Measurements from ENCODE around the gene UCK1. TPM values are rescaled to one million over a fixed set of nuclear protein-coding genes. Genes with fewer than 3 reads are reported as not detected.

UCK1 gene
- total RNA-seq, 3 donors from 2014 or later (not counting 1 experiment from before 2014, with no cell fraction given), result 29.9 to 35.2 (median 30.2) TPM

- H3K4me3 ChIP-seq (ENCODE audit: low read length), result no peak overlapping the region
- no peaks in the 10 kb centered on the region for H3K27me3 ChIP-seq (ENCODE audit: control insufficient read depth, insufficient read depth, low read length)
- DNase-seq, result no peak
- Mint-ChIP-seq H3K36me3 (peaks cover 8% of the 10 kb centered on the region), H3K27me3 (ENCODE audit: low read depth in 2 of 2) (no peaks in the 10 kb centered on the region), H3K9me3 (no peaks in the 10 kb centered on the region), H3K4me1 (peaks cover 0 to 10% of the 10 kb centered on the region in 2 donors), H3K4me3 (no peak overlapping the region), H3K27ac (no peak overlapping the region)
- ATAC-seq, result no peak
- no peaks in the 10 kb centered on the region for H3K4me1 ChIP-seq (ENCODE audit: control insufficient read depth, insufficient read depth, low read length)
- peaks cover 88% of the 10 kb centered on the region for H3K36me3 ChIP-seq (ENCODE audit: control insufficient read depth, insufficient read depth, low read length)
- TF ChIP-seq CTCF (IDR thresholded peaks at IDR 0.05), result no peak
- WGBS (ENCODE audit: insufficient coverage), result 100% methylated on average over 1 of the region's 1 CpG
- H3K27ac ChIP-seq (ENCODE audit: low read length), result no peak overlapping the region
- no peaks in the 10 kb centered on the region for H3K9me3 ChIP-seq (ENCODE audit: control insufficient read depth, insufficient read depth, low read length)
- intact Hi-C loops (cut with micrococcal nuclease), result no loop called here
Observed at GRCh38 chr9:131480258-131480657, 50.8 kb downstream of the UCK1 start.

- no peak overlapping the region for H3K27ac Mint-ChIP-seq
- Histone ChIP-seq H3K4me3 (ENCODE audit: low read length) (no peak overlapping the region), H3K27me3 (ENCODE audit: control insufficient read depth, insufficient read depth, low read length) (no peaks in the 10 kb centered on the region), H3K4me1 (ENCODE audit: control insufficient read depth, insufficient read depth, low read length) (no peaks in the 10 kb centered on the region), H3K36me3 (ENCODE audit: control insufficient read depth, insufficient read depth, low read length) (peaks cover 88% of the 10 kb centered on the region), H3K9me3 (ENCODE audit: control insufficient read depth, insufficient read depth, low read length) (no peaks in the 10 kb centered on the region), H3K27ac (ENCODE audit: low read length) (no peak overlapping the region)
- DNase-seq, result no peak
- H3K4me3 Mint-ChIP-seq, result no peak overlapping the region
- peaks cover 18% of the 10 kb centered on the region for H3K36me3 Mint-ChIP-seq
- H3K4me1 Mint-ChIP-seq, result peaks cover 0 to 17% of the 10 kb centered on the region in 2 donors
- no peak for TF ChIP-seq CTCF (IDR thresholded peaks at IDR 0.05)
- no peak for ATAC-seq
- H3K9me3 Mint-ChIP-seq, result no peaks in the 10 kb centered on the region
- WGBS (ENCODE audit: insufficient coverage), result 96% methylated on average over 10 of the region's 10 CpGs
- intact Hi-C loops (cut with micrococcal nuclease), result loop anchor here (1.0 kb wide), 1 partner anchor 129 kb away; no protein-coding TSS in a partner anchor
- no peaks in the 10 kb centered on the region for H3K27me3 Mint-ChIP-seq (ENCODE audit: low read depth in 2 of 2)
Observed at GRCh38 chr9:131478911-131479310, 52.2 kb downstream of the UCK1 start.

- no peaks in the 10 kb centered on the region for H3K27me3 Mint-ChIP-seq (ENCODE audit: low read depth in 2 of 2)
- peaks cover 0 to 17% of the 10 kb centered on the region in 2 donors for H3K4me1 Mint-ChIP-seq
- peak; percentile 62 for TF ChIP-seq CTCF (IDR thresholded peaks at IDR 0.05)
- H3K4me1 ChIP-seq (ENCODE audit: control insufficient read depth, insufficient read depth, low read length), result no peaks in the 10 kb centered on the region
- peak; percentile 47 to 77 for DNase-seq
- H3K9me3 ChIP-seq (ENCODE audit: control insufficient read depth, insufficient read depth, low read length), result no peaks in the 10 kb centered on the region
- H3K27ac ChIP-seq (ENCODE audit: low read length), result no peak overlapping the region
- H3K36me3 ChIP-seq (ENCODE audit: control insufficient read depth, insufficient read depth, low read length), result peaks cover 88% of the 10 kb centered on the region
- H3K9me3 Mint-ChIP-seq, result no peaks in the 10 kb centered on the region
- peak in 2 of 3 donors; percentile 45 to 68 for ATAC-seq
- WGBS (ENCODE audit: insufficient coverage), result 67% methylated on average over 11 of the region's 12 CpGs
- intact Hi-C loops (cut with micrococcal nuclease), result loop anchor here (1.0 kb wide), 1 partner anchor 128 kb away; no protein-coding TSS in a partner anchor
- H3K27ac Mint-ChIP-seq, result peak overlapping the region in 1 of 2 donors; percentile 65
- no peaks in the 10 kb centered on the region for H3K27me3 ChIP-seq (ENCODE audit: control insufficient read depth, insufficient read depth, low read length)
- no peak overlapping the region for H3K4me3 ChIP-seq (ENCODE audit: low read length)
- H3K4me3 Mint-ChIP-seq, result no peak overlapping the region
- H3K36me3 Mint-ChIP-seq, result peaks cover 18% of the 10 kb centered on the region
Observed at GRCh38 chr9:131478421-131478868, 52.6 kb downstream of the UCK1 start.

Measured in natural killer cell (primary cell).